ENCODE results near the gene HS3ST4.
"Not testable (repeated sequence)": the region's sequence is repeated elsewhere in the genome, so short reads cannot be mapped to it uniquely, and the experiment has no call there.

Gene HS3ST4

GRCh38 chr16:25988882-25989281 lies 297.1 kb downstream of the HS3ST4 start:
- no peak for DNase-seq (ENCODE audit: low spot score)

DNA sequence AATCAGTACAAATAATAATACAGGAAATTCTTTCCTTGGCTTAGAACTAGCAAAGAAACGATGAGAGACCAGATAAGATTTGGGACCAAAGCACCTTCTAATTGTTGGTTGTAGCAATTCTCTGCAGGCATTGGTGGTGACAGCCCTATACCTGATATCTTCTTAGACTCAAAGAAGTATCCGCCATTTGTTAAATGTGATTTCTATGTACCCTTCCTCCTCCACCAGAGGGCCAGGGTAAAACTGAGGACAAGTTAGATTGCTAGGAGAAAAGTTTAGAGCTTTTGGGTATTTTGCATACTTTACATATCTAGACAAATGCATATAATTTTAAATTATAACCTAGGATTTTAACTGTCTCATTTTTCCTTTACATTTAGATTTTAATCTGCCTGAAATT lies 304.3 kb downstream of the HS3ST4 start:
- no peak for DNase-seq (ENCODE audit: low spot score)

- DNase-seq (ENCODE audit: low spot score): no peak
These were observed 313.6 kb downstream of the HS3ST4 start for GRCh38 chr16:26005336-26005735.

DNA sequence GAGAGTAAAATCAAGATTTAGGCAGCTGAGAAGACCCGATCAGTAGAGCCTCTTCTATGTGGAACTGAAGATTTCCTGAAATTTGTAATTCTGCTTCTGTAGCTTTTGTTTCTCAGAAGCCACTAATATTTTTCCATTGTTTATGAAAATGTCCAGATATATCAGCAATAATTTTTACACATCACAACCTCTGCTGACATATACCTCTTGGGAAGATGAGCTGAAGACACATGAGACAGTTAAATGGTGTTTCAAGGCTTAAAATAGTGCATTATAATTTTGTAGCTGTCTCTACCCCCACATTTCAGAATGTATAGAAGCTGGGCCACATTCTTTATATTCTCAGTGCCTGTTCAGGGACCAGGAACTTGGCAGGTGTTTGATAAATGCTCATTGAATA lies 320.6 kb downstream of the HS3ST4 start:
- no peak for DNase-seq (ENCODE audit: low spot score)

DNA sequence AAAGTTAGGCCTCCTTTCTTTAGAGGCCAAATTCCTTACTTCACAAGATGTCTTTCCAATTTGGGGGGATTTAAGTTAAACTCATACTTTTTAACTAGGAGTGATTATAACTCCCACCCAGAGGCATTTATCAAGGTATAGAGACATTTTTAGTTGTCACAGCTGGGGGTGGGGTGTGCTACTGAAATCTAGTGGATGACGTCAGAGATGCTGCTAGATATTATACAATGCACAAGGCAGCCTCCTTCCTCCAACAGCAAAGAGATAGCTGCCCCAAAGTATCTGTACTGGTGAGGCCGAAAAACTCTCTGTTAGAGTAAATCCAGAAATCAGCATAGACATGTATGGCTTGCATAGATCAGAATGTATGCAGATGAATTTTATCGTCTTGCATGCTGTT lies 324.0 kb downstream of the HS3ST4 start:
- no peak for DNase-seq (ENCODE audit: low spot score)

- DNase-seq (ENCODE audit: low spot score): no peak
These were observed 325.2 kb downstream of the HS3ST4 start for GRCh38 chr16:26016989-26017388.

- DNase-seq (ENCODE audit: low spot score): peak; percentile 9
These were observed 327.9 kb downstream of the HS3ST4 start for GRCh38 chr16:26019381-26020242.

GRCh38 chr16:26026709-26027450 lies 335.1 kb downstream of the HS3ST4 start:
- DNase-seq (ENCODE audit: low spot score): no peak

GRCh38 chr16:26031286-26031685 lies 339.5 kb downstream of the HS3ST4 start:
- no peak for DNase-seq (ENCODE audit: low spot score)

DNA sequence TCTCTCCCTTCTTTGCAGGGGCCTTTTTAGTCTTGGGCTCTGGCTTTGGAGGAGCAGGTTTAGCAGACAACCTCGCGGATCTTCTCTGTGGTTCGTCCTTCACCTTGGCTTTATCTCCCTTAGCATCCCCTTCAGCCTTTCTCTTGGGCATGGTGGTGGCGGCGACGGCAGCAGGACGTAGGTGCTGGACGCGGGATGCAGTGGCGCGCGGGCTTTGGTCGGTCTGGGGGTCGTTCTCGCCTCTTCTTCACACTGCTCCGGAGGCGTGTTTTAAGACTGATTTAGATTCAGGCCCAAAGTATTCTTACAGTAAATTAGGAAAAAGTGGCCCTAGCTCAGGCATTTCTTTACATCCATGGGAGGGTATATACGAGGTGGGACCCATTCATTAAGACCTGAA lies 340.9 kb downstream of the HS3ST4 start:
- DNase-seq (ENCODE audit: low spot score): not testable (repeated sequence)

- DNase-seq (ENCODE audit: low spot score): no peak
These were observed 350.4 kb downstream of the HS3ST4 start for GRCh38 chr16:26041952-26042668.

DNA sequence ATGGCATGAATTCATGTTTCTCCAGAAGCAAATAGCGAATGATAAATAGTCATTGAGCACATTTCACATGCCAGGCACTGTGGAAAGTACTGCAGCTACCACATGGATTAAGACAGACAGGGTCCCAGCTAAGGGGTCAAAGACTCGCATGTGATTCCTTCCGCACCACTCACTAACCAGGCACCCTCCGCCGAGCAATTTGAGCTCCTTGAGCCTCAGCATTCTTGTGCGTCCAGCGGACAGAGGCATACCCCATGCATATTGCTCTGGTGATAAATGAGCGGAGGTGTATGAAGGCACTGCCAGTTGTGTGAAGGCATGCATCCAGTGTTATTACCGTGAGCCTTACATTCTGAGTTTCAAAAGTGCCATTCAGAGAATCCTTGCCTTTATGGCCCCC lies 358.7 kb downstream of the HS3ST4 start:
- no peak for DNase-seq (ENCODE audit: low spot score)

DNA sequence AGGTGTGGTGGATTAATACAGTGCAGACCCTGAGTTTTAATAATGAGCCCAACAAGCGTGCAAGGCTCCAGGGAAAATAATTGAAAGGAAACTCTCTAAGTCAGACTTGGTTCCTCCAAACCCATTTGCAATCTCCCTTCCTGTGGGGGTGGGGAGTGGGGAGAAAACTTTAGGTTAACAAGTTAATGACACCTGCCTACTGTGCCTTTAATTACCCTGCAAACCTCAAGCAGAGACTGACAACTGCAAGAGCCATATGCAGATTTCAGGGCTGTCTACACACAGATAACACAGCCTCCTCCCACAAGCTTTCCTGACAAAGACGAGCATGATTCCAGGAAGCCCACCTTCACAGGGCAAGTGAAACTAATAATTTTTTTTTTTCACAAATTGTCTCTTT lies 359.3 kb downstream of the HS3ST4 start:
- no peak for DNase-seq (ENCODE audit: low spot score)

DNA sequence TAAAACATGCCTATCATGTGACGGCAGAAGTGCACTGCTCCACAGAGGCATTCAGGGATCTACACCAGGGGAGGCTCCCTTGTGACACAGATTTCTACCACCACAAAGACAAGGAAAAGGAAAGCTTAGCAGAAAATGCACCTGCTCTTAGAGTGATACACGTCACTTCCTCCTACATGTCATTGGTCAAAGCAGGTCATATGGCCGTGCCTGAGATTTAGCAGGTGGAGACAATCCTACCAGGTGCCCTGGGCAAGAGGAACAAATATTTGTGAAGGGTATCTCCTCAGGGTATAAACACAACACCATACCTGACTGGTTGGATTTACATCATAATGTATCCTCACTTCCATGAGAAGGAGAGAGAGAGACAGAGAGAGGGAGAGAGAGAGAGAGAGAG lies 362.1 kb downstream of the HS3ST4 start:
- no peak for DNase-seq (ENCODE audit: low spot score)

GRCh38 chr16:26058326-26058725 lies 366.6 kb downstream of the HS3ST4 start:
- DNase-seq (ENCODE audit: low spot score): no peak

GRCh38 chr16:26070302-26071100 lies 378.7 kb downstream of the HS3ST4 start:
- no peak for DNase-seq (ENCODE audit: low spot score)

- DNase-seq (ENCODE audit: low spot score): no peak
These were observed 379.5 kb downstream of the HS3ST4 start for GRCh38 chr16:26071101-26071866.

DNA sequence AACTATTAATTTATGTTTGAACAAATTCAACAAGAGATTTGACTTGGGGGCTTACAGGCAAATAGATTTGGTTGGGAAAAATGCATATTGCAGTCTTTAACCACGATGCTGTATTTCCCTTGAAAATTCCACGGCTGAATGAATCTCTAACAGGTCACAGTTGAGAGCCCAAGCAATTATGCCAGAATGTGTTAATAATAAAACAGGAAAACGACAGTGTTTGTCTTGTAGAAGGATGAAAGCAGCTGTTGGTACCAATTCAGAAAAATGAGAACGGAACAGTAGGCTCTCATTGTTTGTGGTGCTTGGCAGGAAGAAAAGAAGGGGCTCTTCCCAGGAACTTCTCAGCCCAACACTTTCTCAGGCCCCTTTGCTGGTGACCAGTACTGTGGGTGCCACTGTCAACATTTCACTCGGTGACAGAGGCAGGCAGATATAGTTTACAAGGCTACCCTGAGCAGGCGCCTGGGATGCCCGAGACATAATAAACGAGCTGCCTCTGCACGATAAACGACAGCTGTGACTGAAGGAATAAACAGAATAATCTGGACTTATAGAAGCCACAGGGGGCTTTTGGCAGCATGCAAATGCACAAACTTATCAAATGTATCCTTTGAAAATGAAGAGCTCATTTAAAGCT lies 387.1 kb downstream of the HS3ST4 start:
- DNase-seq (ENCODE audit: low spot score): no peak

DNA sequence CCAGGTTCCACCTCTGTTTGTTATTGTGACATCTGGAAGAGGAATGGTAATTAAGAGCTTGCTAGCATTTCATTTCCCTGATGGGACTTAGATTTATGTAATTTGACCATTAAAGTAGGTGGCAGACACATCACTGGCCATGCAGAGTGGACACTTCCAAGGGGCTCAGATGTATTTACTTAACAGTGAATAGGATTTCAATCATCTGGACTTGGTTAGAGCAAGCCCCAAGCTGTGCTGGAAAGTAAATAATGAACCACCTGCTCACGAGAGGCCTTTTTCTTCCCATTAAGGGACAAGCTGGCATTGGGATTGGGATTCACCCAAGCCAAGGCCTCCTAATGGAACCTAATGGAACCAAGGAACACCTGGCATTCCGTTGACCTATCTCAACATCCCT lies 395.3 kb downstream of the HS3ST4 start:
- DNase-seq (ENCODE audit: low spot score): peak; percentile 21

- DNase-seq (ENCODE audit: low spot score): no peak
These were observed 399.8 kb downstream of the HS3ST4 start for GRCh38 chr16:26091511-26091910.

Data from SK-N-DZ (cell line).